ENCODE measurements around the gene COL1A1.

COL1A1 gene

DNA sequence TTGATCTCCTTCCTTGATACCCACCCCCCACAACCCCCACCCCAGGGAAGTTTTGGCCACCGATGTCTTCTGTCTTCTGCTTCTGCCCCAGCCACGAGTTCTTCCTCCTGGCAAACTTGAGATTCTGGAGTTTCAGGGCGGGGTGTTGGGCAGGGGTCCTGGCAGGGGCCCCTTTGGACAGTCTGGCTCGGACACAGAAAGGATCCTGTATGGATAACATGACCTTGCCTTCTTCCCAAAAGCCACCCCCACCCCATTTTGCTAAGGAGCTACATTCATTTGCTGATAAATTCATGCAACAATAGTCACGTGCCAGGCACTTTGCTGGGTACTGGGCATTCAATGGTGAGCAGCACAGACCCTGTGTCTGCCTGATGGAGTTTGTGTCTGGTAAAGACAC is 5.9 kb upstream of the COL1A1 start:
- no peak for TF ChIP-seq SIN3A (IDR thresholded peaks at IDR 0.05; ENCODE audit: borderline replicate concordance, insufficient read depth, low read length)
- TF ChIP-seq, protein P1, sequence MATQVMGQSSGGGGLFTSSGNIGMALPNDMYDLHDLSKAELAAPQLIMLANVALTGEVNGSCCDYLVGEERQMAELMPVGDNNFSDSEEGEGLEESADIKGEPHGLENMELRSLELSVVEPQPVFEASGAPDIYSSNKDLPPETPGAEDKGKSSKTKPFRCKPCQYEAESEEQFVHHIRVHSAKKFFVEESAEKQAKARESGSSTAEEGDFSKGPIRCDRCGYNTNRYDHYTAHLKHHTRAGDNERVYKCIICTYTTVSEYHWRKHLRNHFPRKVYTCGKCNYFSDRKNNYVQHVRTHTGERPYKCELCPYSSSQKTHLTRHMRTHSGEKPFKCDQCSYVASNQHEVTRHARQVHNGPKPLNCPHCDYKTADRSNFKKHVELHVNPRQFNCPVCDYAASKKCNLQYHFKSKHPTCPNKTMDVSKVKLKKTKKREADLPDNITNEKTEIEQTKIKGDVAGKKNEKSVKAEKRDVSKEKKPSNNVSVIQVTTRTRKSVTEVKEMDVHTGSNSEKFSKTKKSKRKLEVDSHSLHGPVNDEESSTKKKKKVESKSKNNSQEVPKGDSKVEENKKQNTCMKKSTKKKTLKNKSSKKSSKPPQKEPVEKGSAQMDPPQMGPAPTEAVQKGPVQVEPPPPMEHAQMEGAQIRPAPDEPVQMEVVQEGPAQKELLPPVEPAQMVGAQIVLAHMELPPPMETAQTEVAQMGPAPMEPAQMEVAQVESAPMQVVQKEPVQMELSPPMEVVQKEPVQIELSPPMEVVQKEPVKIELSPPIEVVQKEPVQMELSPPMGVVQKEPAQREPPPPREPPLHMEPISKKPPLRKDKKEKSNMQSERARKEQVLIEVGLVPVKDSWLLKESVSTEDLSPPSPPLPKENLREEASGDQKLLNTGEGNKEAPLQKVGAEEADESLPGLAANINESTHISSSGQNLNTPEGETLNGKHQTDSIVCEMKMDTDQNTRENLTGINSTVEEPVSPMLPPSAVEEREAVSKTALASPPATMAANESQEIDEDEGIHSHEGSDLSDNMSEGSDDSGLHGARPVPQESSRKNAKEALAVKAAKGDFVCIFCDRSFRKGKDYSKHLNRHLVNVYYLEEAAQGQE (IDR thresholded peaks at IDR 0.05; ENCODE audit: insufficient read depth in 1 of 2, low read depth in 2 of 2, low read length in 2 of 2) = no peak
- no peak for TF ChIP-seq TAF1 (IDR thresholded peaks at IDR 0.05; ENCODE audit: borderline replicate concordance, insufficient read depth, low read length)
- TF ChIP-seq POLR2AphosphoS5 (IDR thresholded peaks at IDR 0.05; ENCODE audit: low read depth, low read length) = no peak
- TF ChIP-seq FOXP2 (optimal IDR thresholded peaks at IDR 0.05; ENCODE audit: borderline replicate concordance, extremely low read depth, extremely low read length, insufficient read depth) = no peak

DNA sequence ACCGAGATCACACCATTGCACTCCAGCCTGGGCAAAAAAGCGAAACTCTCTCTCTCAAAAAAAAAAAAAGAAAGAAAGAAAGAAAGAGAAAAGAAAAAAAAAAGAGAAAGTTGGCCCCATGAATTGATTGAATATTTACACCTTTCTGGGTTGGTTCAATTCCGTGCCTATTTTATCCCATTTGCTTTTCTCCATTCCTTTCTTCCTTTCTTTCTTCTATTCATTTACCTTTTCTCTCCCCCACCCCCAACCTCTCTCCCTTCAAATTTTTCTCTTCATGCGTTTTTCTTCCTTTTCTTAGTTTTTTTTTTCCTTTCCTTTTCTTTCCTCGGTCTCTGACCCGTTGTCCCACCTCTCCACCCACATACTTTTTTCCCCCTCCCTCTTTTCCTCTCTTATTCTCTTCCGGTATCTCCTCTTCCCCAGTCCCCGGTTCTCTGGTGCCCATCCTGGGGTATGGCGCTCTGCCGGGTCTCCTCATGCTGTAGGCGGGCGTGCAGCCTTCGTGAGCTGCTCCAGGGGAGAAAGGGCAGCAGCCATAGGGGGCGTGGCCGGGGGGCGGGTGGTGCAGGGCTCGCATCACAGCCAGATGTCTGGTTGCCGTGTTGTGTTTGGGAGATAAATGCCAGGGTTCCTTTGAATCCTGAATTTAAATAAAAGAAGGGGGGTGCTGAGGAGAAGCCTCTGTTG is 5.3 kb upstream of the COL1A1 start:
- TF ChIP-seq POLR2AphosphoS5 (IDR thresholded peaks at IDR 0.05; ENCODE audit: low read depth, low read length) (no peak), SIN3A (IDR thresholded peaks at IDR 0.05; ENCODE audit: borderline replicate concordance, insufficient read depth, low read length) (no peak), FOXP2 (optimal IDR thresholded peaks at IDR 0.05; ENCODE audit: borderline replicate concordance, extremely low read depth, extremely low read length, insufficient read depth) (no peak), TAF1 (IDR thresholded peaks at IDR 0.05; ENCODE audit: borderline replicate concordance, insufficient read depth, low read length) (no peak)
- TF ChIP-seq, protein P1 (IDR thresholded peaks at IDR 0.05; ENCODE audit: insufficient read depth in 1 of 2, low read depth in 2 of 2, low read length in 2 of 2) = no peak

DNA sequence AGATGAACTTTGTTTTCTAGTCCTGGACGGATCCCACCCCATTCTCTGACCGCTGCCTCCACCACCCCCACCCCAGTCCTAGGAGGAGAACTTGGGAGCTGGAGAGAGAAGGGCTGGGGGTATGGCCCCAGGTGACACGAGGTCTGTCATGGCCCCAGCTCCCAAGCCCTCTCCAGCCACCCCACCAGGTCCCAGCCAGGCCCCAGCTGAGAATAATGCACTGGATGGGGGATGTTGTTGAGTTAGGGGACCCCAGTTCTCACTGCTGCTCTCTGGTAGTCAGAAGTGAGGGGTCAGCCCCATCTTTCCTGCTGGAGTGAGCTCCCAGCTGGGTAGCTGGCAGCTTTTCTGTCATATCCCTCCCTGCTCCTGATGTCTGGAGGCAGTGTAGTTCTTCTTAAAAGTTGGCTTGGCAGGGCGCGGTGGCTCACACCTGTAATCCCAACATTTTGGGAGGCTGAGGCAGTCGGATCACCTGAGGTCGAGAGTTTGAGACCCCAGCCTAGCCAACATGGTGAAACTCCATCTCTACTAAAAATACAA is 4.6 kb upstream of the COL1A1 start:
- TF ChIP-seq FOXP2 (optimal IDR thresholded peaks at IDR 0.05; ENCODE audit: borderline replicate concordance, extremely low read depth, extremely low read length, insufficient read depth) = no peak
- TF ChIP-seq TAF1 (IDR thresholded peaks at IDR 0.05; ENCODE audit: borderline replicate concordance, insufficient read depth, low read length) = no peak
- no peak for TF ChIP-seq POLR2AphosphoS5 (IDR thresholded peaks at IDR 0.05; ENCODE audit: low read depth, low read length)
- TF ChIP-seq SIN3A (IDR thresholded peaks at IDR 0.05; ENCODE audit: borderline replicate concordance, insufficient read depth, low read length) = no peak

DNA sequence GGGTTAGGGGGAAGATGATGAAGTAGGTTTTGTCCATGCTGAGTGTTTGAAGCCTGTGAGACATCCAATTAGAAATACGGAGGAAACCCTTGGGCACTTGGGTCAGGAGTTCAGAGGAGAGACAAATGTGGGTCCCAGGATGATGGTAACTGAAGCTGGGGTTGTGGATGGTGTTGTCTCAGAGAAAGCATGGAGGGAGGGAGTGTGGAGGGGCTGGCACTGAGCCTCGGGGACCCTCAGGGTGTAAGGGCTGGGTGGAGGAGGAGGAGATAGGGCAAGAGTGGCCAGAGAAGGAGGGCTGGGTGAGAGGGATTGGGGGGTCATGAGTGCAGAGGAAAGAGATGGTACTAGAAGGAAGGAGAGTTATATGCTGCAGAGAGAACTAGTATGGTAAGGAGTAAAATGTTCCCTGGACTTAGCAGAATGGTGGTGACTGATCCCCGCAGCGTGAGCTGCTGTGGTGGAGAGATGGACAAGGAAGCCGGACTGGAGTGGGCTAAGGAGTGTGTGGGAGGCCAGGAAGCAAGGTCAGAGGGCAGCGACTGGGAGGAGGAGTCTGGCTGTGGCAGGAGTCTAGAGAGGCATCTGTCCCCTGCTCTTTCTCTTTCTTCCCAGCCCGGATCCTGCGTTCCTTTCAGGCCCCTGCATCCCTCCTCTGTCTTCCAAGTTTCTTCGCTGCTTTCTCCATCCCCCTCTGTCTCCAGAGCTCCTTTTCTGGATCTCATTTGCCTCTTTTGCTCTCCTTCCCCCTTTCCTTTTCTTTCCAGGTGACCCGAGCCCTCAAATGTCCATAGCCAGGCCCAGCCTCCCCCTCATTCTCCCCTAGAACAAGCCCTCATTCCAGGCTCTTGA is 3.9 kb upstream of the COL1A1 start:
- TF ChIP-seq FOXP2 (optimal IDR thresholded peaks at IDR 0.05; ENCODE audit: borderline replicate concordance, extremely low read depth, extremely low read length, insufficient read depth) = no peak
- TF ChIP-seq, protein P1 (IDR thresholded peaks at IDR 0.05; ENCODE audit: insufficient read depth in 1 of 2, low read depth in 2 of 2, low read length in 2 of 2) = no peak
- TF ChIP-seq SIN3A (IDR thresholded peaks at IDR 0.05; ENCODE audit: borderline replicate concordance, insufficient read depth, low read length) = no peak
- peak; percentile 47; the same call in 1 of the 2 replicates for TF ChIP-seq POLR2AphosphoS5 (IDR thresholded peaks at IDR 0.05; ENCODE audit: low read depth, low read length)

DNA sequence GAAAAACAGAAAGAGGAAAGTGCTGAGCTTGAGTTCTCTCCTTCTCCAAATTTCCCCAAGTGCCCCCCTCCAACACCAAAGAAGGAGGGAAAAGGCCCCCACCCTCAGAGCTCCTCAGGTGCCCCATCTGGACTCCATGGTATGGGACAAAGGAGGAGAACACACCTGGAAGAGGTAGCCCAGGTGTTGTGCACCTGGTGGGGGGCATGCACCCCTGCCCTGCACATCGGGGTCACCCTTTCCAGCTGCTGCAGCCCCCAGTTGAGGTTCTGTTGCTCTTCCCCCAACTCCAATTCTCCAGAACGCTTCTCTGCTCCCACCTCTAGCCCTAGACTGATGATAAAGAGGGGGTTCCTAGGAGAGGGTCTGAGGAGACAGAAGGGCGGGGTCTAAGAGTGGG is 3.0 kb upstream of the COL1A1 start:
- TF ChIP-seq POLR2AphosphoS5 (IDR thresholded peaks at IDR 0.05; ENCODE audit: low read depth, low read length) = no peak
- no peak for TF ChIP-seq SIN3A (IDR thresholded peaks at IDR 0.05; ENCODE audit: borderline replicate concordance, insufficient read depth, low read length)
- no peak for TF ChIP-seq FOXP2 (optimal IDR thresholded peaks at IDR 0.05; ENCODE audit: borderline replicate concordance, extremely low read depth, extremely low read length, insufficient read depth)
- TF ChIP-seq TAF1 (IDR thresholded peaks at IDR 0.05; ENCODE audit: borderline replicate concordance, insufficient read depth, low read length) = no peak
- TF ChIP-seq, protein P1 (IDR thresholded peaks at IDR 0.05; ENCODE audit: insufficient read depth in 1 of 2, low read depth in 2 of 2, low read length in 2 of 2) = no peak

Measured in PFSK-1 (cell line).